Measurements from ENCODE around the gene SKIC3. TPM values are rescaled to one million over a fixed set of nuclear protein-coding genes. Genes with fewer than 3 reads are reported as not detected.

The SKIC3 gene
- total RNA-seq, 1 donor from 2014 or later = 148 TPM

- no peak for DNase-seq (ENCODE audit: low spot score)
Observed at GRCh38 chr5:95531491-95531890, 23.3 kb downstream of the SKIC3 start.

GRCh38 chr5:95530416-95530815 is 24.4 kb downstream of the SKIC3 start:
- no peak for DNase-seq (ENCODE audit: low spot score)

- DNase-seq (ENCODE audit: low spot score) = no peak
Observed at GRCh38 chr5:95528565-95528964, 26.2 kb downstream of the SKIC3 start.

- no peak for DNase-seq (ENCODE audit: low spot score)
Observed at GRCh38 chr5:95526871-95527270, 27.9 kb downstream of the SKIC3 start.

- no peak for DNase-seq (ENCODE audit: low spot score)
Observed at GRCh38 chr5:95524423-95524822, 30.4 kb downstream of the SKIC3 start.

GRCh38 chr5:95520206-95520605 is 34.6 kb downstream of the SKIC3 start:
- no peak for DNase-seq (ENCODE audit: low spot score)

GRCh38 chr5:95519681-95520080 is 35.1 kb downstream of the SKIC3 start:
- DNase-seq (ENCODE audit: low spot score) = no peak

- no peak for DNase-seq (ENCODE audit: low spot score)
Observed at GRCh38 chr5:95519151-95519550, 35.6 kb downstream of the SKIC3 start.

GRCh38 chr5:95518417-95518816 is 36.4 kb downstream of the SKIC3 start:
- DNase-seq (ENCODE audit: low spot score) = no peak

GRCh38 chr5:95511606-95512005 is 43.2 kb downstream of the SKIC3 start:
- DNase-seq (ENCODE audit: low spot score) = no peak

GRCh38 chr5:95508550-95508949 is 46.2 kb downstream of the SKIC3 start:
- no peak for DNase-seq (ENCODE audit: low spot score)

Other genes starting within 250 kb of the SKIC3 start
- 1.7 TPM for gene FAM81B, start 163.6 kb downstream of the SKIC3 start, total RNA-seq (ENCODE audit: insufficient read depth, low replicate concordance)
- gene ARSK, start 124 bp upstream of the SKIC3 start, total RNA-seq (ENCODE audit: insufficient read depth, low replicate concordance) = 13.7 TPM
- gene GPR150, start 65.1 kb upstream of the SKIC3 start, total RNA-seq (ENCODE audit: insufficient read depth, low replicate concordance) = not detected
- 4.3 TPM for gene RFESD, start 91.8 kb upstream of the SKIC3 start, total RNA-seq (ENCODE audit: insufficient read depth, low replicate concordance)
- gene SPATA9, start 128.0 kb upstream of the SKIC3 start, total RNA-seq (ENCODE audit: insufficient read depth, low replicate concordance) = 3.9 TPM
- 226 TPM for gene RHOBTB3, start 176.4 kb upstream of the SKIC3 start, total RNA-seq (ENCODE audit: insufficient read depth, low replicate concordance)

Measured in umbilical cord (tissue), 2 donors.